ENCODE data around the gene LIPC. TPM values are rescaled to one million over a fixed set of nuclear protein-coding genes. Genes with fewer than 3 reads are reported as not detected.

Gene LIPC
- polyA plus RNA-seq, 1 of the 3 experiments (the other 2 are of a cell fraction): not detected

- no peak for DNase-seq
These were observed 48.1 kb downstream of the LIPC start for GRCh38 chr15:58479941-58480340.

More at GRCh38 chr15:58479941-58480340, 48.1 kb downstream of the LIPC start:
- TF ChIP-seq RFX5 (IDR thresholded peaks at IDR 0.05; ENCODE audit: low read length): no peak
- TF ChIP-seq TEAD4 (IDR thresholded peaks at IDR 0.05; ENCODE audit: borderline replicate concordance, insufficient read depth): no peak
- no peak for TF ChIP-seq CHD2 (IDR thresholded peaks at IDR 0.05; ENCODE audit: low read length, partially characterized antibody)
- no peak for TF ChIP-seq ZBTB33 (IDR thresholded peaks at IDR 0.05; ENCODE audit: borderline replicate concordance, low read depth)
- no peak for TF ChIP-seq NFIC (IDR thresholded peaks at IDR 0.05; ENCODE audit: borderline replicate concordance)
- TF ChIP-seq MEF2A (IDR thresholded peaks at IDR 0.05; ENCODE audit: borderline replicate concordance, low read depth): no peak
- TF ChIP-seq MXI1 (IDR thresholded peaks at IDR 0.05; ENCODE audit: low read depth, low read length): no peak
- TF ChIP-seq IRF3 (IDR thresholded peaks at IDR 0.05; ENCODE audit: low read depth, low read length): no peak
- no peak for TF ChIP-seq REST (IDR thresholded peaks at IDR 0.05; ENCODE audit: low read depth, low read length)
- no peak for TF ChIP-seq SMC3 (IDR thresholded peaks at IDR 0.05; ENCODE audit: low read depth, low read length)
- no peak overlapping the region for H3K27ac ChIP-seq (ENCODE audit: low read depth in 2 of 2, low read length in 1 of 2)
- H3K9me2 ChIP-seq: no peaks in the 10 kb centered on the region
- no peak overlapping the region for H2AFZ ChIP-seq (ENCODE audit: low read depth)
- H3K27me3 ChIP-seq (ENCODE audit: insufficient read depth): no peaks in the 10 kb centered on the region
- H4K20me1 ChIP-seq (ENCODE audit: insufficient read depth): no peaks in the 10 kb centered on the region
- H3K9ac ChIP-seq: no peak overlapping the region
- no peak overlapping the region for H3K4me3 ChIP-seq (ENCODE audit: low read depth in 2 of 2, low read length in 1 of 2)
- POLR2A ChIA-PET: no interaction called here
- no peaks in the 10 kb centered on the region for H3F3A ChIP-seq (replicated peaks; ENCODE audit: insufficient read depth)
- no peaks in the 10 kb centered on the region for H3K79me2 ChIP-seq (ENCODE audit: insufficient read depth)
- no peaks in the 10 kb centered on the region for H3K9me3 ChIP-seq
- 87% methylated on average over 3 of the region's 3 CpGs for WGBS (ENCODE audit: low lambda C conversion rate)
- no peaks in the 10 kb centered on the region for H3K36me3 ChIP-seq (replicated peaks in 1 of 2; ENCODE audit: control insufficient read depth in 1 of 2, insufficient read depth in 2 of 2, low read length in 1 of 2)
- H3K4me2 ChIP-seq: no peak overlapping the region
- no peaks in the 10 kb centered on the region; a peak in 1 of 4 replicates for H3K4me1 ChIP-seq (ENCODE audit: control insufficient read depth in 1 of 2, insufficient read depth in 2 of 2, low read depth in 1 of 2, low read length in 1 of 2)
- CTCF ChIA-PET: no interaction called here
